Caco-2 (cell line): ENCODE measurements around the gene ARV1. TPM values are rescaled to one million over a fixed set of nuclear protein-coding genes. Genes with fewer than 3 reads are reported as not detected.
"Not testable (repeated sequence)": the region's sequence is repeated elsewhere in the genome, so short reads cannot be mapped to it uniquely, and the experiment has no call there.

Source experiments
- BruUV-seq: library from RNA; stranded (reverse); fragments of 400-500 nt; replicated peaks from 2 replicates; lab custom pipeline; 2021; lab: Mats Ljungman, UMichigan
- CTCF ChIA-PET: fragments of 300-600 bp; sonication (Branson Sonifier 250); formaldehyde crosslinking; loops from one replicate; lab custom pipeline; 2022; ENCODE audit warnings: antibody characterized with exemption; lab: Charles Lee
- POLR2A ChIA-PET: fragments of 300-600 bp; sonication (Branson Sonifier 250); formaldehyde crosslinking; loops from one replicate; lab custom pipeline; 2022; ENCODE audit warnings: antibody characterized with exemption; lab: Charles Lee
- DNase-seq, 2 experiments: peaks; one replicate each; pipeline versions ENCODE4 v3.0.0 to v3.0.0-alpha.2; 2020 to 2022
- H3K27me3 ChIP-seq: replicated peaks from 2 replicates; pipeline ENCODE4 v1.6.0; 2011; ENCODE audit warnings: low read length; ENCODE audit not compliant: control insufficient read depth, insufficient read depth
- H3K36me3 ChIP-seq: 2 replicates; pipeline ENCODE4 v1.5.1; 2011; ENCODE audit warnings: low read length; ENCODE audit not compliant: control insufficient read depth, insufficient read depth
- H3K4me1 ChIP-seq: fragments of 250-450 bp; sonication (Bioruptor Pico); 2 replicates; pipeline ENCODE4 v1.5.1; 2020; ENCODE audit warnings: mild to moderate bottlenecking
- H3K4me3 ChIP-seq: 2 replicates; pipeline ENCODE4 v1.5.1; 2011; ENCODE audit warnings: low read depth, mild to moderate bottlenecking, control low read depth, low read length
- H3K9me3 ChIP-seq: fragments of 250-450 bp; sonication (Bioruptor Pico); 2 replicates; pipeline ENCODE4 v1.5.1; 2020; ENCODE audit warnings: mild to moderate bottlenecking, moderate library complexity
- H3K27ac Mint-ChIP-seq: one replicate; pipeline ENCODE4 v1.8.0; 2022; ENCODE audit warnings: mixed read lengths; ENCODE audit not compliant: unreplicated experiment
- H3K27me3 Mint-ChIP-seq: one replicate; pipeline ENCODE4 v1.8.0; 2022; ENCODE audit warnings: mixed read lengths; ENCODE audit not compliant: insufficient read depth, unreplicated experiment
- H3K36me3 Mint-ChIP-seq: one replicate; pipeline ENCODE4 v1.8.0; 2022; ENCODE audit warnings: mild to moderate bottlenecking, mixed read lengths; ENCODE audit not compliant: insufficient read depth, unreplicated experiment
- H3K4me1 Mint-ChIP-seq: one replicate; pipeline ENCODE4 v1.8.0; 2022; ENCODE audit warnings: low read depth, mixed read lengths; ENCODE audit not compliant: unreplicated experiment
- H3K4me3 Mint-ChIP-seq: one replicate; pipeline ENCODE4 v1.8.0; 2022; ENCODE audit warnings: mild to moderate bottlenecking, moderate library complexity, mixed read lengths; ENCODE audit not compliant: unreplicated experiment
- H3K9me3 Mint-ChIP-seq: one replicate; pipeline ENCODE4 v1.8.0; 2022; ENCODE audit warnings: mixed read lengths; ENCODE audit not compliant: unreplicated experiment
- CTCF ChIP-seq, 2 experiments: fragments of 200-600 bp in 1 of 2; IDR thresholded peaks; 1 replicate in 1 of 2; 2 replicates in 1 of 2; pipeline versions ENCODE4 v1.5.1 to v1.8.0; 2011 to 2022; ENCODE audit warnings: antibody characterized with exemption in 1 of 2, control low read depth in 1 of 2, inconsistent platforms in 1 of 2, low read depth in 1 of 2, low read length in 1 of 2, mild to moderate bottlenecking in 1 of 2, moderate library complexity in 1 of 2; ENCODE audit not compliant: insufficient read depth in 1 of 2, severe bottlenecking in 1 of 2, unreplicated experiment in 1 of 2
- intact Hi-C: fragments of 100-400 bp; cut with micrococcal nuclease; formaldehyde crosslinking; loops from one replicate; pipeline ENCODE4 v1.10.0; 2022; ENCODE audit not compliant: unreplicated experiment
- total RNA-seq: library from RNA; stranded (reverse); gene quantifications from 2 replicates; pipeline ENCODE4 v1.2.3, GENCODE V29; 2022

ARV1 gene
- total RNA-seq, 1 experiment from 2014 or later = 9.8 TPM

GRCh38 chr1:231020139-231020601 lies 41.3 kb downstream of the ARV1 start:
- BruUV-seq = no TSS peak
- Histone ChIP-seq H3K4me1 (no peaks in the 10 kb centered on the region), H3K9me3 (no peaks in the 10 kb centered on the region), H3K4me3 (no peak overlapping the region), H3K27me3 (no peaks in the 10 kb centered on the region), H3K36me3 (peaks cover 1% of the 10 kb centered on the region; the same call in 1 of the 2 replicates)
- TF ChIP-seq CTCF (IDR thresholded peaks at IDR 0.05; ENCODE audit: insufficient read depth in 1 of 2, low read depth in 1 of 2, low read length in 1 of 2, severe bottlenecking in 1 of 2, unreplicated experiment in 1 of 2) = no peak
- H3K4me1 Mint-ChIP-seq = no peaks in the 10 kb centered on the region
- ChIA-PET POLR2A (no interaction called here), CTCF (no interaction called here)
- H3K36me3 Mint-ChIP-seq = peaks cover 33% of the 10 kb centered on the region
- no peaks in the 10 kb centered on the region for H3K9me3 Mint-ChIP-seq
- H3K27ac Mint-ChIP-seq = no peak overlapping the region
- H3K27me3 Mint-ChIP-seq = no peaks in the 10 kb centered on the region
- no peak overlapping the region for H3K4me3 Mint-ChIP-seq
- DNase-seq = no peak
- intact Hi-C loops = no loop called here

GRCh38 chr1:231020816-231021215 lies 41.9 kb downstream of the ARV1 start:
- H3K9me3 Mint-ChIP-seq = no peaks in the 10 kb centered on the region
- no peak overlapping the region for H3K4me3 ChIP-seq
- no peaks in the 10 kb centered on the region for H3K27me3 ChIP-seq
- no peaks in the 10 kb centered on the region for H3K4me1 ChIP-seq
- H3K27ac Mint-ChIP-seq = no peak overlapping the region
- H3K36me3 Mint-ChIP-seq = peaks cover 33% of the 10 kb centered on the region
- no peak for DNase-seq
- intact Hi-C loops = no loop called here
- TF ChIP-seq CTCF (IDR thresholded peaks at IDR 0.05; ENCODE audit: insufficient read depth in 1 of 2, low read depth in 1 of 2, low read length in 1 of 2, severe bottlenecking in 1 of 2, unreplicated experiment in 1 of 2) = no peak
- H3K4me3 Mint-ChIP-seq = no peak overlapping the region
- no peaks in the 10 kb centered on the region; the same call in 1 of the 2 replicates for H3K36me3 ChIP-seq
- no TSS peak for BruUV-seq
- CTCF ChIA-PET = no interaction called here
- POLR2A ChIA-PET = interaction anchor here (0.6 kb wide), 1 partner anchor 1760 kb away, joined by 5 read pairs; no protein-coding TSS in a partner anchor
- H3K9me3 ChIP-seq = no peaks in the 10 kb centered on the region
- no peaks in the 10 kb centered on the region for H3K4me1 Mint-ChIP-seq
- H3K27me3 Mint-ChIP-seq = no peaks in the 10 kb centered on the region

GRCh38 chr1:231021540-231022031 lies 42.7 kb downstream of the ARV1 start:
- TF ChIP-seq CTCF (IDR thresholded peaks at IDR 0.05; ENCODE audit: insufficient read depth in 1 of 2, low read depth in 1 of 2, low read length in 1 of 2, severe bottlenecking in 1 of 2, unreplicated experiment in 1 of 2) = no peak
- peaks cover 39% of the 10 kb centered on the region for H3K36me3 Mint-ChIP-seq
- CTCF ChIA-PET = no interaction called here

DNA sequence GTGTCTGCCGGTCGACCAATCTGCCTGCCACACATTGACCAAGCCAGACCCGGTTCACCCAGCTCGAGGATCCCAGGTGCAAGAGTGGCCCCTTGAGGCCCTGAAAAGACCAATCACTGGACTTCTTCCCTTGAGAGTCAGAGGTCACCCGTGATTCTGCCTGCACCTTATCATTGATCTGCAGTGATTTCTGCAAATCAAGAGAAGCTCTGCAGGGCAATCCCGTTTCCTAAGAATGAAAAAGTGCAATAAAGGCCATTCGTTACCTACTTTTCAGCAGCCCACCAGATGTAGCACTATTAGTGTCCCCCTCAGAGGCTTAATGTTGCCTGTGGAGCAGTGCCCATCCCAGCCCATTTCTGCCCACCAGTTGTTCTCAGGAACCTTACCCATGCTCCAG lies 43.6 kb downstream of the ARV1 start:
- H3K9me3 ChIP-seq, H3K36me3 ChIP-seq, POLR2A ChIA-PET, H3K4me1 Mint-ChIP-seq, H3K4me1 ChIP-seq, H3K27me3 Mint-ChIP-seq, H3K27me3 ChIP-seq, H3K4me3 ChIP-seq, intact Hi-C loops, CTCF ChIA-PET, H3K4me3 Mint-ChIP-seq, H3K9me3 Mint-ChIP-seq, BruUV-seq, H3K27ac Mint-ChIP-seq, DNase-seq: not testable (repeated sequence)
- peaks cover 46% of the 10 kb centered on the region for H3K36me3 Mint-ChIP-seq

More at GRCh38 chr1:231021540-231022031, 42.7 kb downstream of the ARV1 start:
- BruUV-seq = no TSS peak
- H3K9me3 Mint-ChIP-seq = no peaks in the 10 kb centered on the region
- POLR2A ChIA-PET = interaction anchor here (0.6 kb wide), 1 partner anchor 1760 kb away, joined by 5 read pairs; no protein-coding TSS in a partner anchor
- Histone ChIP-seq H3K4me1 (no peaks in the 10 kb centered on the region), H3K9me3 (no peaks in the 10 kb centered on the region), H3K27me3 (no peaks in the 10 kb centered on the region), H3K4me3 (no peak overlapping the region), H3K36me3 (no peaks in the 10 kb centered on the region; the same call in 1 of the 2 replicates)
- intact Hi-C loops = no loop called here
- no peaks in the 10 kb centered on the region for H3K27me3 Mint-ChIP-seq
- no peaks in the 10 kb centered on the region for H3K4me1 Mint-ChIP-seq
- H3K27ac Mint-ChIP-seq = no peak overlapping the region
- H3K4me3 Mint-ChIP-seq = no peak overlapping the region
- DNase-seq = no peak
